ENCODE data around the gene ABCA1. TPM values are rescaled to one million over a fixed set of nuclear protein-coding genes. Genes with fewer than 3 reads are reported as not detected.

Gene ABCA1
- total RNA-seq, 4 donors from 2014 or later = 4.2 to 43.7 (median 21.7) TPM

DNA sequence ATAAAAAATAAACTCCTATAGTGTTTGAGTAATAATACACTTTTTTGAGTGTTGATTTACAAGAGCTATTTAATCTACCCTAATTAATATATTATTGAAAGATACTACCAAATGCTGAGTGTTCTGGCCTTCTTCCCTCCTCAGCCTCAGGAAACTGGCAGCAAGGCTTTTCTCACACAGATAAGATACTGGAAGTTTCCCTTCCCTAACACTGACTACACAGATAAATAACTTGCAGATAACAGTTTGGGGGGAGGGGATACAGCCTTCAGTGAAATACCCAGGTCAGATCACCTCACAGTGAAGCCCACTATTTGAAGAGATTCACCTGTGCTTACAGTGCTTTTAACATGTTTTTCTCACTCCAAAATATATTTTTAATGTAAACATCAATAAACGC, 182.1 kb downstream of the ABCA1 start:
- no peaks in the 10 kb centered on the region for H3K9me3 ChIP-seq
- H3K27me3 ChIP-seq = no peaks in the 10 kb centered on the region
- TF ChIP-seq, protein P1, sequence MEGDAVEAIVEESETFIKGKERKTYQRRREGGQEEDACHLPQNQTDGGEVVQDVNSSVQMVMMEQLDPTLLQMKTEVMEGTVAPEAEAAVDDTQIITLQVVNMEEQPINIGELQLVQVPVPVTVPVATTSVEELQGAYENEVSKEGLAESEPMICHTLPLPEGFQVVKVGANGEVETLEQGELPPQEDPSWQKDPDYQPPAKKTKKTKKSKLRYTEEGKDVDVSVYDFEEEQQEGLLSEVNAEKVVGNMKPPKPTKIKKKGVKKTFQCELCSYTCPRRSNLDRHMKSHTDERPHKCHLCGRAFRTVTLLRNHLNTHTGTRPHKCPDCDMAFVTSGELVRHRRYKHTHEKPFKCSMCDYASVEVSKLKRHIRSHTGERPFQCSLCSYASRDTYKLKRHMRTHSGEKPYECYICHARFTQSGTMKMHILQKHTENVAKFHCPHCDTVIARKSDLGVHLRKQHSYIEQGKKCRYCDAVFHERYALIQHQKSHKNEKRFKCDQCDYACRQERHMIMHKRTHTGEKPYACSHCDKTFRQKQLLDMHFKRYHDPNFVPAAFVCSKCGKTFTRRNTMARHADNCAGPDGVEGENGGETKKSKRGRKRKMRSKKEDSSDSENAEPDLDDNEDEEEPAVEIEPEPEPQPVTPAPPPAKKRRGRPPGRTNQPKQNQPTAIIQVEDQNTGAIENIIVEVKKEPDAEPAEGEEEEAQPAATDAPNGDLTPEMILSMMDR (IDR thresholded peaks at IDR 0.05) = no peak
- no peak for TF ChIP-seq POLR2A (IDR thresholded peaks at IDR 0.05)
- H3K4me3 ChIP-seq = no peak overlapping the region
- no peak overlapping the region for H3K27ac ChIP-seq
- DNase-seq = no peak
- peaks cover 0 to 11% (median 0%) of the 10 kb centered on the region in 4 donors for H3K4me1 ChIP-seq
- no peaks in the 10 kb centered on the region for H3K36me3 ChIP-seq

DNA sequence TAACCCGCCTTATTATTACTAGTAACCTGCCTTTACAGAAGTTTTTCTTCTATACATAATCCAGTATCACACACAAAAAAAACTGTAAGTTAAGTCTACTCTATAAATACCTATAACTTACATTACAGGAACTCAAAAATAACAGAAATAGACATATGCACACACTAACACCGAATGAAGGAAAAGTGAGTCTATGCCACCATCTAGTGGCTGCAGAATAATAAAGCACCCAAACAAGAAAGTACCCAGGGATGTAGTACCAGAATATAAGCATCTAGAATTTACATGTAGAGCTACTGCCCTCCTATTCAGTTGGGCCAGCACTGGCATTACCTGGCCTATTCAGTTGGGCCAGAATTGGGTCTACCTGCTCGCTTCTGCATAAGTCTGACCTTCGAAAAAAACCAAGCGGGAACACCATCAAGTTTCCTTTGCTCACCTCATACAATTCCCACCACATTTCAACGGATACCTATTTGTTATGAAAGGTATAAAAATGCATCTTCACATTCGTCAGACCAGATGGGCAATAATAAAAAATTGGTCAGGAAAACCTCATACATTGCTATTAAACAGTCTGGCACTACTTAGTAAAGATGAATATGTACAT, 184.5 kb downstream of the ABCA1 start:
- no peak for DNase-seq
- Histone ChIP-seq H3K4me3 (no peak overlapping the region), H3K36me3 (no peaks in the 10 kb centered on the region), H3K27ac (no peak overlapping the region), H3K27me3 (no peaks in the 10 kb centered on the region), H3K9me3 (no peaks in the 10 kb centered on the region), H3K4me1 (no peaks in the 10 kb centered on the region)
- TF ChIP-seq POLR2A (IDR thresholded peaks at IDR 0.05) = no peak
- TF ChIP-seq, protein P1 (IDR thresholded peaks at IDR 0.05) = peak; percentile 53 to 89 (median 78)

DNA sequence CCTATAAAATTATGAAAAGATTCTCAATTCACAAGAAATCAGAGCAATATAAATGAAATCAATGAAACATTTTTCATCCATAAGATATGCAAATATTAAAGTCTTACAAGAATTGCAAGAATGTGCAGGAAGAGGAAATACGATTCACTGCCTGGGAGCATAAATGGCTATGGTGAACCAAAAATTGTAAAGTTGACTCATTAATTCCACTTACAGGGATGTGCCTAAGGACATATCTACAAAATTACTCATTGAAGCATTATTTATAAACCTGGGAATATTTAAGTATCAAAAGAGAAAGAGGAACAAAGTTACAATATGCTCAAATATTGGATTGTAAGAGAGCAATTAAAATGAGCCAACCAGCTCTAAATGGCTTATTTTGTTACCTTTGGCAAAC, 187.3 kb downstream of the ABCA1 start:
- TF ChIP-seq, protein P1 (IDR thresholded peaks at IDR 0.05) = no peak
- TF ChIP-seq POLR2A (IDR thresholded peaks at IDR 0.05) = no peak
- H3K9me3 ChIP-seq = no peaks in the 10 kb centered on the region
- H3K27me3 ChIP-seq = no peaks in the 10 kb centered on the region
- no peak overlapping the region for H3K27ac ChIP-seq
- no peak overlapping the region for H3K4me3 ChIP-seq
- H3K36me3 ChIP-seq = no peaks in the 10 kb centered on the region
- DNase-seq = no peak
- no peaks in the 10 kb centered on the region for H3K4me1 ChIP-seq

DNA sequence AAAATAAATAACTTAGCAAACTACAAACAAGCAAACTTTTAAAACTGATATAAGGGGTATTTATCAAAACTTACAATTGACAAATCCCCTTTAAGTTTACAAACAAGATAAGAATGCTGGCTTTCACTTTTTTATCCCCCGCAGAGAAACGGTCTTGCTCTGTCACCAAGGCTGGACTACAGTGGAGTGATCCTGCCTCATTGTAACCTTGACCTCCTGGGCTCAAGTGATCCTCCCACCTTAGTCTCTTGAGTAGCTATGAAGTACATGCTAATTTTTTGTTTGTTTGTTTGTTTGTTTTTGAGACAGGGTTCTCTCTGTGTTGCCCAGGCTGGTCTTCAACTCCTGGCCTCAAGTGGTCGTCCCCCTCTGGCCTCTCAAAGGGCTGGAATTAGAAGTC, 189.5 kb downstream of the ABCA1 start:
- no peaks in the 10 kb centered on the region for H3K36me3 ChIP-seq
- TF ChIP-seq, protein P1 (IDR thresholded peaks at IDR 0.05) = no peak
- TF ChIP-seq POLR2A (IDR thresholded peaks at IDR 0.05) = no peak
- H3K27ac ChIP-seq = no peak overlapping the region
- no peaks in the 10 kb centered on the region for H3K4me1 ChIP-seq
- no peak for DNase-seq
- no peak overlapping the region for H3K4me3 ChIP-seq
- no peaks in the 10 kb centered on the region for H3K27me3 ChIP-seq
- no peaks in the 10 kb centered on the region for H3K9me3 ChIP-seq

Other genes with a start within 250 kb of the ABCA1 start
- gene OR13D1, start 233.6 kb downstream of the ABCA1 start, total RNA-seq = not detected
- 10 to 100 TPM in 3 of 4 donors, 1 to 10 TPM in 1; 7.9 to 30.5 (median 17.6) TPM for gene NIPSNAP3A, start 180.5 kb downstream of the ABCA1 start, total RNA-seq
- 1 to 10 TPM in 3 of 4 donors, not detected in 1; 1.6 to 9.9 (median 3.9) TPM for gene NIPSNAP3B, start 164.0 kb downstream of the ABCA1 start, total RNA-seq

Data from Peyer's patch (tissue), 4 donors.